NCI-H446 treated with DMSO at 0.1 percent for 48 hours (cell line): Measurements from ENCODE around the gene ZNF236.
"Not testable (repeated sequence)": the region's sequence is repeated elsewhere in the genome, so short reads cannot be mapped to it uniquely, and the experiment has no call there.

Experiments
- DNase-seq: peaks from one replicate; lab custom pipeline; 2025; lab: John Stamatoyannopoulos, UW

ZNF236 gene

GRCh38 chr18:76908277-76908676, 85.9 kb downstream of the ZNF236 start:
- no peak for DNase-seq

GRCh38 chr18:76909439-76909838, 87.1 kb downstream of the ZNF236 start:
- no peak for DNase-seq

GRCh38 chr18:76911440-76911839, 89.1 kb downstream of the ZNF236 start:
- DNase-seq: no peak

GRCh38 chr18:76913583-76913982, 91.2 kb downstream of the ZNF236 start:
- no peak for DNase-seq

GRCh38 chr18:76914314-76914713, 92.0 kb downstream of the ZNF236 start:
- no peak for DNase-seq

- no peak for DNase-seq
These were observed 92.4 kb downstream of the ZNF236 start for GRCh38 chr18:76914796-76915195.

- no peak for DNase-seq
These were observed 93.1 kb downstream of the ZNF236 start for GRCh38 chr18:76915456-76915855.

- no peak for DNase-seq
These were observed 98.6 kb downstream of the ZNF236 start for GRCh38 chr18:76920974-76921373.

- no peak for DNase-seq
These were observed 99.8 kb downstream of the ZNF236 start for GRCh38 chr18:76922107-76922506.

- DNase-seq: no peak
These were observed 101.2 kb downstream of the ZNF236 start for GRCh38 chr18:76923485-76924085.

- no peak for DNase-seq
These were observed 103.1 kb downstream of the ZNF236 start for GRCh38 chr18:76925501-76925900.

GRCh38 chr18:76927223-76927725, 104.9 kb downstream of the ZNF236 start:
- DNase-seq: no peak

GRCh38 chr18:76928179-76928868, 106.0 kb downstream of the ZNF236 start:
- DNase-seq: no peak

GRCh38 chr18:76931171-76931570, 108.8 kb downstream of the ZNF236 start:
- no peak for DNase-seq

- DNase-seq: no peak
These were observed 109.9 kb downstream of the ZNF236 start for GRCh38 chr18:76932026-76932819.

GRCh38 chr18:76935722-76936337, 113.5 kb downstream of the ZNF236 start:
- no peak for DNase-seq

- DNase-seq: no peak
These were observed 114.5 kb downstream of the ZNF236 start for GRCh38 chr18:76936877-76937276.

- DNase-seq: no peak
These were observed 115.2 kb downstream of the ZNF236 start for GRCh38 chr18:76937597-76937996.

- no peak for DNase-seq
These were observed 116.3 kb downstream of the ZNF236 start for GRCh38 chr18:76938619-76939018.

GRCh38 chr18:76941284-76941683, 118.9 kb downstream of the ZNF236 start:
- DNase-seq: no peak

- DNase-seq: no peak
These were observed 121.4 kb downstream of the ZNF236 start for GRCh38 chr18:76943542-76944339.

- not testable (repeated sequence) for DNase-seq
These were observed 122.0 kb downstream of the ZNF236 start for GRCh38 chr18:76944346-76944745.
